Measurements from ENCODE around the gene VAMP7. TPM values are rescaled to one million over a fixed set of nuclear protein-coding genes. Genes with fewer than 3 reads are reported as not detected.

Gene VAMP7
- total and polyA plus RNA-seq, 2 of the 8 experiments (the other 6 are each of a cell fraction or from before 2014, with no cell fraction given), result 14.2 to 22.1 TPM

DNA sequence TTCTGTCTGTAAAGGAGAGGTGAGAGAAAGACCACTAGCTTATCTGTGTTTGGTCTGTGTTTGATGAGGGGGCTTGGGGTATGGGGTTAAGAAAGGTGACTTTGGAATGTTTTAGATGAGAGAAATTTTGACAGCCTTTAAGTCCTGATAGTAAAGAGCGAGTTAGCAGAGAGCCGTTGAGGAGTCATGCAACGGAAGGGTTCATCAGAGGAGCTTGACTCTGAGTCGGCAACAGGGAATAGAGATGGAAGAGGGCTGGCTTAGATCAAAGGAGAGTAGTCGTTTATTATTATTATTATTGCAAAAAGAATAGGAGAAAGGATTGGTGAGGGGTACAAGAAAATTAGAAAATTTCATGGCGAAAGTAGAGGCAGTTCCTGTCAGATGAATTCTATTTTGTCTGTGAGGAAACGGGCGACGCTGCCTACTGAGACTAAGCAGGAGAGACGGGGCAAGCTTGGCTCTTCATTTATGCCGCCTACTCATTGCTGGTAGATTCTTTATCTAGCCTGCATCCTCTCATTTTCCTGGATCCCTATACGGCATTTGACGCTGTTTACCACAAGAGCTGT lies 473 bp upstream of the VAMP7 start (continued):
- TF ChIP-seq NRF1 (IDR thresholded peaks at IDR 0.05; ENCODE audit: low read depth, low read length), result no peak
- no peak for TF ChIP-seq CTBP2 (IDR thresholded peaks at IDR 0.05; ENCODE audit: borderline replicate concordance, insufficient read depth, insufficient read length, low read length)
- TF ChIP-seq CHD7 (IDR thresholded peaks at IDR 0.05; ENCODE audit: insufficient replicate concordance, low read length), result no peak
